Measurements from ENCODE around the gene HBG1. TPM values are rescaled to one million over a fixed set of nuclear protein-coding genes. Genes with fewer than 3 reads are reported as not detected.

Gene HBG1
- total and polyA plus RNA-seq, 10 of the 15 experiments (the other 5 are each of a cell fraction or from before 2014, with no cell fraction given): 0.84 to 2.3 (median 1.9) TPM; not detected in 5

DNA sequence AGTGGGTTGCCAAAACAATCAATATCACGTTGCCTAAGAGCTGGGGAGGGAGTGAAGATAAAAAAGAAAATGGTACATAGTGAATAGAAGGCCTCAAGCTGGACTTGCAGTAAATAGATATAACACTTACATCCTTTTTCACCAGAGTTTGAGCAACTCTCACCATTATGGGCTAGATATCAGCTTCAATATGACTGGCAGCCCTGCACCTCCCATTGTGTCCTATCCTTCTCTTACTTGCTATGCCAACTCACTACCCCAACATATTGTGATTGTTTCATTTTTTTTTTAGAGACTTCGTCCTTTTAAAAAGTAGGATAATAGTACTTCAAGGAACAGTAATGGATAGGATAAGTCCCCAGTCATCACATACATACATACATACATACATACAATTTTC is 7.4 kb downstream of the HBG1 start (continued):
- no peak for TF ChIP-seq SREBF1 (IDR thresholded peaks at IDR 0.05; ENCODE audit: low read length)
- TF ChIP-seq CBX5 (IDR thresholded peaks at IDR 0.05; ENCODE audit: low read depth): no peak
- TF ChIP-seq, protein P1, sequence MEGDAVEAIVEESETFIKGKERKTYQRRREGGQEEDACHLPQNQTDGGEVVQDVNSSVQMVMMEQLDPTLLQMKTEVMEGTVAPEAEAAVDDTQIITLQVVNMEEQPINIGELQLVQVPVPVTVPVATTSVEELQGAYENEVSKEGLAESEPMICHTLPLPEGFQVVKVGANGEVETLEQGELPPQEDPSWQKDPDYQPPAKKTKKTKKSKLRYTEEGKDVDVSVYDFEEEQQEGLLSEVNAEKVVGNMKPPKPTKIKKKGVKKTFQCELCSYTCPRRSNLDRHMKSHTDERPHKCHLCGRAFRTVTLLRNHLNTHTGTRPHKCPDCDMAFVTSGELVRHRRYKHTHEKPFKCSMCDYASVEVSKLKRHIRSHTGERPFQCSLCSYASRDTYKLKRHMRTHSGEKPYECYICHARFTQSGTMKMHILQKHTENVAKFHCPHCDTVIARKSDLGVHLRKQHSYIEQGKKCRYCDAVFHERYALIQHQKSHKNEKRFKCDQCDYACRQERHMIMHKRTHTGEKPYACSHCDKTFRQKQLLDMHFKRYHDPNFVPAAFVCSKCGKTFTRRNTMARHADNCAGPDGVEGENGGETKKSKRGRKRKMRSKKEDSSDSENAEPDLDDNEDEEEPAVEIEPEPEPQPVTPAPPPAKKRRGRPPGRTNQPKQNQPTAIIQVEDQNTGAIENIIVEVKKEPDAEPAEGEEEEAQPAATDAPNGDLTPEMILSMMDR (IDR thresholded peaks at IDR 0.05 in 2 of 3, conservative IDR thresholded peaks at IDR 0.05 in 1 of 3; ENCODE audit: control insufficient read depth in 2 of 3, extremely low read depth in 1 of 3, insufficient read depth in 1 of 3, low read depth in 3 of 3, low read length in 3 of 3): no peak
- TF ChIP-seq SPI1 (IDR thresholded peaks at IDR 0.05; ENCODE audit: borderline replicate concordance, insufficient read depth, low read depth, low read length): no peak
- TF ChIP-seq, protein P2, sequence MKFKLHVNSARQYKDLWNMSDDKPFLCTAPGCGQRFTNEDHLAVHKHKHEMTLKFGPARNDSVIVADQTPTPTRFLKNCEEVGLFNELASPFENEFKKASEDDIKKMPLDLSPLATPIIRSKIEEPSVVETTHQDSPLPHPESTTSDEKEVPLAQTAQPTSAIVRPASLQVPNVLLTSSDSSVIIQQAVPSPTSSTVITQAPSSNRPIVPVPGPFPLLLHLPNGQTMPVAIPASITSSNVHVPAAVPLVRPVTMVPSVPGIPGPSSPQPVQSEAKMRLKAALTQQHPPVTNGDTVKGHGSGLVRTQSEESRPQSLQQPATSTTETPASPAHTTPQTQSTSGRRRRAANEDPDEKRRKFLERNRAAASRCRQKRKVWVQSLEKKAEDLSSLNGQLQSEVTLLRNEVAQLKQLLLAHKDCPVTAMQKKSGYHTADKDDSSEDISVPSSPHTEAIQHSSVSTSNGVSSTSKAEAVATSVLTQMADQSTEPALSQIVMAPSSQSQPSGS (IDR thresholded peaks at IDR 0.05; ENCODE audit: low read length): no peak
- TF ChIP-seq SUPT20H (IDR thresholded peaks at IDR 0.05; ENCODE audit: borderline replicate concordance, control insufficient read depth, low read depth, low read length): no peak

DNA sequence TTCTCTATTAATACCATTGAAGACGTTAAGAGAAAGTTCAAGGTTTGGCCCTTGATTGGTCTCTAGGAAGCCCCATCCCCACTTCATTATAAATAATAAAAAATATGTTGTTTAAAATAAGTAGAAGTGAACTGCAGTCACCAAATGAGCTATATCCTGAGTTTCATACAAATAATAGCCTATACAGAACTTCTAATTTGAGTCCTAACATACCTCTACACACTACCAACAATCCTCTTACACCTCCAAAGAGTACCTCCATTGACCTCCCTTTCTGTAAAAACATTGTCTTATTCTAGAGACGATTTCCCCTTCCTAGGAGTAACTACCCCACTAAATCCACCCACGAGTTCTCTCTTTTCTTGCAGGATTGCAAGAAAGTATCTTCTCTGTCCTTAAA is 8.2 kb downstream of the HBG1 start:
- Histone ChIP-seq H3K4me1 (ENCODE audit: control insufficient read depth, insufficient read depth, low read length) (no peaks in the 10 kb centered on the region), H3K36me3 (ENCODE audit: control insufficient read depth in 2 of 2, insufficient read depth in 2 of 2, low read length in 1 of 2) (no peaks in the 10 kb centered on the region), H3K4me3 (no peak overlapping the region), H2AFZ (ENCODE audit: control insufficient read depth, low read depth, low read length) (no peak overlapping the region), H3K27ac (ENCODE audit: control insufficient read depth, insufficient read depth) (no peak overlapping the region), H3K9ac (ENCODE audit: control insufficient read depth, insufficient read depth, low read length) (no peak overlapping the region), H3K79me2 (ENCODE audit: control insufficient read depth, insufficient read depth, low read length) (no peaks in the 10 kb centered on the region), H3K4me2 (ENCODE audit: control insufficient read depth, insufficient read depth) (no peak overlapping the region), H3K9me3 (replicated peaks; ENCODE audit: control insufficient read depth, insufficient read depth, low read length) (no peaks in the 10 kb centered on the region), H4K20me1 (ENCODE audit: control insufficient read depth, insufficient read depth) (no peaks in the 10 kb centered on the region), H3K27me3 (replicated peaks in 1 of 2; ENCODE audit: control insufficient read depth in 2 of 2, insufficient read depth in 2 of 2, low read length in 1 of 2) (no peaks in the 10 kb centered on the region; a peak in 1 of 4 replicates)
- ChIA-PET SMC1A (ENCODE audit: uncharacterized antibody, unreplicated experiment) (interaction anchor here (1.0 kb wide), 1 partner anchor 49 kb away, joined by 4 read pairs; no protein-coding TSS in a partner anchor), RAD21 (ENCODE audit: unreplicated experiment) (no interaction called here), CTCF (interaction anchor here (1.4 kb wide), 1 partner anchor 40 kb away, joined by 4 read pairs; the partner anchor contains the start of gene OR51V1), POLR2A (no interaction called here)
- 24% methylated on average over 3 of the region's 3 CpGs for WGBS (ENCODE audit: insufficient coverage, insufficient replicate concordance, low lambda C conversion rate, missing lambda C conversion rate)
- no TSS peak for BruUV-seq (replicated peaks)
- ATAC-seq: no peak
- DNase-seq (ENCODE audit: low read depth, low spot score): no peak
- no peak for FAIRE-seq
- intact Hi-C loops (cut with micrococcal nuclease; ENCODE audit: unreplicated experiment) (no loop called here), in situ Hi-C loops (cut with MboI) (no loop called here)
- TF ChIP-seq POLR2AphosphoS5 (IDR thresholded peaks at IDR 0.05; ENCODE audit: low read length) (no peak), NRF1 (conservative IDR thresholded peaks at IDR 0.05; ENCODE audit: low read depth, low read length) (no peak), FOXK2 (IDR thresholded peaks at IDR 0.05) (no peak), RAD51 (IDR thresholded peaks at IDR 0.05) (no peak), FOS (IDR thresholded peaks at IDR 0.05; ENCODE audit: borderline replicate concordance, extremely low read depth, insufficient read length) (no peak)
- TF ChIP-seq, protein P3, sequence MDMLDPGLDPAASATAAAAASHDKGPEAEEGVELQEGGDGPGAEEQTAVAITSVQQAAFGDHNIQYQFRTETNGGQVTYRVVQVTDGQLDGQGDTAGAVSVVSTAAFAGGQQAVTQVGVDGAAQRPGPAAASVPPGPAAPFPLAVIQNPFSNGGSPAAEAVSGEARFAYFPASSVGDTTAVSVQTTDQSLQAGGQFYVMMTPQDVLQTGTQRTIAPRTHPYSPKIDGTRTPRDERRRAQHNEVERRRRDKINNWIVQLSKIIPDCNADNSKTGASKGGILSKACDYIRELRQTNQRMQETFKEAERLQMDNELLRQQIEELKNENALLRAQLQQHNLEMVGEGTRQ (IDR thresholded peaks at IDR 0.05; ENCODE audit: borderline replicate concordance, low read depth, low read length): no peak
- TF ChIP-seq, protein P4, sequence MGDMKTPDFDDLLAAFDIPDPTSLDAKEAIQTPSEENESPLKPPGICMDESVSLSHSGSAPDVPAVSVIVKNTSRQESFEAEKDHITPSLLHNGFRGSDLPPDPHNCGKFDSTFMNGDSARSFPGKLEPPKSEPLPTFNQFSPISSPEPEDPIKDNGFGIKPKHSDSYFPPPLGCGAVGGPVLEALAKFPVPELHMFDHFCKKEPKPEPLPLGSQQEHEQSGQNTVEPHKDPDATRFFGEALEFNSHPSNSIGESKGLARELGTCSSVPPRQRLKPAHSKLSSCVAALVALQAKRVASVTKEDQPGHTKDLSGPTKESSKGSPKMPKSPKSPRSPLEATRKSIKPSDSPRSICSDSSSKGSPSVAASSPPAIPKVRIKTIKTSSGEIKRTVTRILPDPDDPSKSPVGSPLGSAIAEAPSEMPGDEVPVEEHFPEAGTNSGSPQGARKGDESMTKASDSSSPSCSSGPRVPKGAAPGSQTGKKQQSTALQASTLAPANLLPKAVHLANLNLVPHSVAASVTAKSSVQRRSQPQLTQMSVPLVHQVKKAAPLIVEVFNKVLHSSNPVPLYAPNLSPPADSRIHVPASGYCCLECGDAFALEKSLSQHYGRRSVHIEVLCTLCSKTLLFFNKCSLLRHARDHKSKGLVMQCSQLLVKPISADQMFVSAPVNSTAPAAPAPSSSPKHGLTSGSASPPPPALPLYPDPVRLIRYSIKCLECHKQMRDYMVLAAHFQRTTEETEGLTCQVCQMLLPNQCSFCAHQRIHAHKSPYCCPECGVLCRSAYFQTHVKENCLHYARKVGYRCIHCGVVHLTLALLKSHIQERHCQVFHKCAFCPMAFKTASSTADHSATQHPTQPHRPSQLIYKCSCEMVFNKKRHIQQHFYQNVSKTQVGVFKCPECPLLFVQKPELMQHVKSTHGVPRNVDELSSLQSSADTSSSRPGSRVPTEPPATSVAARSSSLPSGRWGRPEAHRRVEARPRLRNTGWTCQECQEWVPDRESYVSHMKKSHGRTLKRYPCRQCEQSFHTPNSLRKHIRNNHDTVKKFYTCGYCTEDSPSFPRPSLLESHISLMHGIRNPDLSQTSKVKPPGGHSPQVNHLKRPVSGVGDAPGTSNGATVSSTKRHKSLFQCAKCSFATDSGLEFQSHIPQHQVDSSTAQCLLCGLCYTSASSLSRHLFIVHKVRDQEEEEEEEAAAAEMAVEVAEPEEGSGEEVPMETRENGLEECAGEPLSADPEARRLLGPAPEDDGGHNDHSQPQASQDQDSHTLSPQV (IDR thresholded peaks at IDR 0.05): no peak

Data from GM12878 (cell line).